H9 (cell line): ENCODE measurements around the gene SETD5. TPM values are rescaled to one million over a fixed set of nuclear protein-coding genes. Genes with fewer than 3 reads are reported as not detected.

ENCODE experiments used
- DNase-seq: peaks from one replicate; pipeline ENCODE4 v3.0.0-alpha.2; 2017
- H2AFZ ChIP-seq: one replicate; pipeline ENCODE4 v1.6.1; 2013; ENCODE audit warnings: mild to moderate bottlenecking, low read length, control low read depth, moderate library complexity
- H2AK5ac ChIP-seq: 2 replicates; pipeline ENCODE4 v1.6.1; 2013; ENCODE audit warnings: low read length, control low read depth, mixed read lengths; ENCODE audit not compliant: insufficient read length
- H2BK120ac ChIP-seq: one replicate; pipeline ENCODE4 v1.6.1; 2013; ENCODE audit warnings: low read depth, mild to moderate bottlenecking, low read length, control low read depth, inconsistent platforms; ENCODE audit not compliant: poor library complexity, severe bottlenecking
- H2BK12ac ChIP-seq: 2 replicates; pipeline ENCODE4 v1.6.1; 2013; ENCODE audit warnings: low read length, control low read depth, mixed read lengths, low read depth; ENCODE audit not compliant: insufficient read length
- H2BK15ac ChIP-seq: 2 replicates; pipeline ENCODE4 v1.6.1; 2013; ENCODE audit warnings: low read depth, low read length, control low read depth
- H2BK20ac ChIP-seq: one replicate; pipeline ENCODE4 v1.6.1; 2013; ENCODE audit warnings: low read depth, mild to moderate bottlenecking, low read length, control low read depth, inconsistent platforms; ENCODE audit not compliant: poor library complexity, severe bottlenecking
- H2BK5ac ChIP-seq: 2 replicates; pipeline ENCODE4 v1.6.1; 2013; ENCODE audit warnings: low read length, control low read depth, mixed read lengths; ENCODE audit not compliant: insufficient read length
- H3K14ac ChIP-seq: 2 replicates; pipeline ENCODE4 v1.6.1; 2013; ENCODE audit warnings: low read length, control low read depth; ENCODE audit not compliant: insufficient read depth
- H3K18ac ChIP-seq: 2 replicates; pipeline ENCODE4 v1.6.1; 2013; ENCODE audit warnings: low read depth, mild to moderate bottlenecking, mixed read lengths, low read length, control low read depth; ENCODE audit not compliant: insufficient read length
- H3K23ac ChIP-seq: 2 replicates; pipeline ENCODE4 v1.6.1; 2013; ENCODE audit warnings: low read length, control low read depth, mixed read lengths, low read depth; ENCODE audit not compliant: insufficient read length
- H3K23me2 ChIP-seq: 2 replicates; pipeline ENCODE4 v1.6.1; 2013; ENCODE audit warnings: low read depth, mild to moderate bottlenecking, mixed read lengths, low read length, control low read depth; ENCODE audit not compliant: insufficient read length, poor library complexity, severe bottlenecking
- H3K27ac ChIP-seq: 2 replicates; pipeline ENCODE4 v1.5.1; 2013; ENCODE audit warnings: low read length, control low read depth, mixed read lengths, low read depth; ENCODE audit not compliant: insufficient read length
- H3K27me3 ChIP-seq: 2 replicates; pipeline ENCODE4 v1.6.1; 2013; ENCODE audit warnings: low read length, control low read depth, inconsistent platforms; ENCODE audit not compliant: insufficient read depth
- H3K4ac ChIP-seq: 2 replicates; pipeline ENCODE4 v1.6.1; 2013; ENCODE audit warnings: low read depth, mild to moderate bottlenecking, control low read depth, inconsistent platforms, low read length, moderate library complexity
- H3K4me1 ChIP-seq: 2 replicates; pipeline ENCODE4 v1.6.1; 2013; ENCODE audit warnings: low read length, control low read depth, inconsistent platforms; ENCODE audit not compliant: insufficient read depth
- H3K4me2 ChIP-seq: 2 replicates; pipeline ENCODE4 v1.6.1; 2013; ENCODE audit warnings: low read length, control low read depth, mixed read lengths; ENCODE audit not compliant: insufficient read length, insufficient read depth
- H3K56ac ChIP-seq: 2 replicates; pipeline ENCODE4 v1.6.1; 2013; ENCODE audit warnings: low read depth, mild to moderate bottlenecking, mixed read lengths, low read length, control low read depth; ENCODE audit not compliant: insufficient read length
- H3K79me1 ChIP-seq: 2 replicates; pipeline ENCODE4 v1.6.1; 2013; ENCODE audit warnings: low read depth, mild to moderate bottlenecking, moderate library complexity, low read length, control low read depth, inconsistent platforms; ENCODE audit not compliant: insufficient read depth, poor library complexity, severe bottlenecking
- H3K79me2 ChIP-seq: 2 replicates; pipeline ENCODE4 v1.6.1; 2013; ENCODE audit warnings: low read length, control low read depth, inconsistent platforms; ENCODE audit not compliant: insufficient read depth
- H3K9ac ChIP-seq: 2 replicates; pipeline ENCODE4 v1.6.1; 2013; ENCODE audit warnings: low read length, control low read depth, mixed read lengths; ENCODE audit not compliant: insufficient read length; ENCODE audit errors: extremely low read depth
- H3K9me3 ChIP-seq: one replicate; pipeline ENCODE4 v1.6.1; 2013; ENCODE audit warnings: low read depth, low read length, inconsistent platforms; ENCODE audit not compliant: control insufficient read depth
- H3T11ph ChIP-seq: one replicate; pipeline ENCODE4 v1.6.1; 2013; ENCODE audit warnings: mild to moderate bottlenecking, low read length, control low read depth, inconsistent platforms
- H4K20me1 ChIP-seq: one replicate; pipeline ENCODE4 v1.6.1; 2013; ENCODE audit not compliant: control insufficient read depth, insufficient read length, insufficient read depth
- H4K5ac ChIP-seq: 2 replicates; pipeline ENCODE4 v1.6.1; 2013; ENCODE audit warnings: low read depth, mild to moderate bottlenecking, mixed read lengths, low read length, control low read depth; ENCODE audit not compliant: insufficient read length
- H4K8ac ChIP-seq: replicated peaks from 2 replicates; pipeline ENCODE4 v1.6.1; 2013; ENCODE audit warnings: low read length, control low read depth, mixed read lengths, low read depth; ENCODE audit not compliant: insufficient read length
- H4K91ac ChIP-seq: 2 replicates; pipeline ENCODE4 v1.6.1; 2013; ENCODE audit warnings: low read depth, mild to moderate bottlenecking, moderate library complexity, mixed read lengths, low read length, control low read depth; ENCODE audit not compliant: insufficient read length
- H3K27ac Mint-ChIP-seq, 3 experiments: 2 replicates in 2 of 3; 3 replicates in 1 of 3; pipeline ENCODE4 v1.8.0; 2020 to 2021; ENCODE audit warnings: mixed read lengths in 3 of 3, mild to moderate bottlenecking in 1 of 3, moderate library complexity in 1 of 3
- H3K27me3 Mint-ChIP-seq: 2 replicates; pipeline ENCODE4 v1.8.0; 2021; ENCODE audit warnings: low read depth, mild to moderate bottlenecking, moderate library complexity, mixed read lengths
- H3K36me3 Mint-ChIP-seq, 3 experiments: 2 replicates in 2 of 3; 3 replicates in 1 of 3; pipeline ENCODE4 v1.8.0; 2020 to 2021; ENCODE audit warnings: low read depth in 3 of 3, mixed read lengths in 3 of 3; ENCODE audit not compliant: insufficient read depth in 1 of 3
- H3K4me1 Mint-ChIP-seq, 2 experiments: 2 replicates each; pipeline ENCODE4 v1.8.0; 2020; ENCODE audit warnings: mixed read lengths in 2 of 2
- H3K4me3 Mint-ChIP-seq, 2 experiments: 2 replicates in 1 of 2; 3 replicates in 1 of 2; pipeline ENCODE4 v1.8.0; 2020 to 2021; ENCODE audit warnings: mild to moderate bottlenecking in 2 of 2, mixed read lengths in 2 of 2, moderate library complexity in 1 of 2
- H3K9me3 Mint-ChIP-seq, 2 experiments: 2 replicates in 1 of 2; 3 replicates in 1 of 2; pipeline ENCODE4 v1.8.0; 2020; ENCODE audit warnings: mild to moderate bottlenecking in 2 of 2, mixed read lengths in 2 of 2, moderate library complexity in 1 of 2
- CTCF ChIP-seq: fragments of 200-600 bp; sonication (generic); conservative IDR thresholded peaks from 3 replicates; pipeline ENCODE4 v1.8.0; 2021; ENCODE audit warnings: antibody characterized with exemption, mild to moderate bottlenecking
- total RNA-seq: library from RNA; stranded (reverse); gene quantifications from 2 replicates; pipeline ENCODE4 v1.2.1, GENCODE V29; 2021

SETD5 gene
- total RNA-seq, 1 experiment from 2014 or later, result 207 TPM

DNA sequence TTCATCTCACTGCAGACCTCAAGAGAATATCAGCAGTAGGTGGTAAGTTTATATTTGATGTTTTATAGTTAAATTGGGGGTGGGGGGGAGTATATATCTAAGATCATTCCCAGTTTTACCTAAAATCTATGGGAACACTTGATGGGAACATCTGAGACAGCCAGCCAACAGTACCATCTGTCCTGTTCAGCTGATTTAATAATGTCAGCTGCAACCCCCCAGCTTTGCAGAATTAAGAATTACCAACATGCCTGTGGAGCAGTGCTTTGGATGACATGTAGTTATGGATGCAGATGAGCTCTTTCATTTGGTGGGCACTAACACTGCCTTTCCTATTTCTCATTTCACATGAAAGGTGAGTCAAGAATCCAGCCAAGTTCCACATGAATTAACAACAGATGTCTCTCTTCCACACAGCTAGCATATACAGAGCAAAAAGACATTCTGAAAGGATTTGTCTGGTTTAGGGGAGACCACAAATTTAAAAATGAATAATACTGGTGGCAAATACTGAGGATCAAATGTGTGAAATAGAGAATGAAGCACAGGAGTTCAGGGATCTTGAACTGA lies 76.2 kb downstream of the SETD5 start:
- no peak overlapping the region for H2BK5ac ChIP-seq
- H3K9ac ChIP-seq, result no peak overlapping the region
- H2AFZ ChIP-seq, result no peak overlapping the region
- no peak overlapping the region for H3K4me2 ChIP-seq
- no peak overlapping the region for H4K8ac ChIP-seq
- no peaks in the 10 kb centered on the region for H3K79me1 ChIP-seq
- no peak overlapping the region for H2BK120ac ChIP-seq
- no peaks in the 10 kb centered on the region for H3K27me3 ChIP-seq
- H3K14ac ChIP-seq, result no peak overlapping the region
- no peak overlapping the region for H3K56ac ChIP-seq
- no peak overlapping the region for H2BK15ac ChIP-seq
- H3K27ac ChIP-seq, result no peak overlapping the region
- Mint-ChIP-seq H3K36me3 (peaks cover 65 to 92% (median 87%) of the 10 kb centered on the region in 3 experiments; a peak in 6 of 7 replicates), H3K4me1 (no peaks in the 10 kb centered on the region), H3K27ac (no peak overlapping the region), H3K4me3 (no peak overlapping the region), H3K9me3 (no peaks in the 10 kb centered on the region), H3K27me3 (no peaks in the 10 kb centered on the region)
- no peak overlapping the region for H3K18ac ChIP-seq
- no peaks in the 10 kb centered on the region for H3K4me1 ChIP-seq
- H3K4ac ChIP-seq, result no peak overlapping the region
- no peak overlapping the region for H3T11ph ChIP-seq
- no peak overlapping the region for H2BK12ac ChIP-seq
- H2AK5ac ChIP-seq, result no peak overlapping the region
- H4K5ac ChIP-seq, result no peak overlapping the region
- H2BK20ac ChIP-seq, result no peak overlapping the region
- no peak overlapping the region for H3K23ac ChIP-seq
- no peak for DNase-seq
- no peak overlapping the region for H4K91ac ChIP-seq
- H3K79me2 ChIP-seq, result no peaks in the 10 kb centered on the region; the same call in 1 of the 2 replicates
- no peaks in the 10 kb centered on the region for H3K23me2 ChIP-seq
- no peaks in the 10 kb centered on the region for H3K9me3 ChIP-seq
- TF ChIP-seq CTCF, result no peak
- H4K20me1 ChIP-seq, result no peaks in the 10 kb centered on the region
